GM23338 (cell line): ENCODE results near the gene SLC36A1.

Experiments
- CREB1 ChIP-seq: fragments of 250-450 bp; sonication (Bioruptor Pico); IDR thresholded peaks from 2 replicates; pipeline ENCODE4 v1.5.0; 2020; ENCODE audit warnings: low read depth, mild to moderate bottlenecking, moderate library complexity
- CTCF ChIP-seq, 2 experiments: fragments of 200-600 bp in 1 of 2; sonication (generic) in 1 of 2; conservative IDR thresholded peaks; 2 replicates each; pipeline versions ENCODE4 v1.5.1 to v1.6.1; 2016 to 2017; ENCODE audit warnings: antibody characterized with exemption in 2 of 2, low read depth in 2 of 2, mild to moderate bottlenecking in 2 of 2, moderate library complexity in 1 of 2
- ETS1 ChIP-seq: IDR thresholded peaks from 2 replicates; pipeline ENCODE4 v1.6.1; 2016; ENCODE audit warnings: antibody characterized with exemption
- EZH2 ChIP-seq: fragments of 200-600 bp; sonication (generic); IDR thresholded peaks from one replicate; pipeline ENCODE4 v1.8.0; 2017; ENCODE audit warnings: antibody characterized with exemption, mild to moderate bottlenecking, low read depth; ENCODE audit not compliant: unreplicated experiment
- EZH2phosphoT487 ChIP-seq: fragments of 200-600 bp; sonication (generic); IDR thresholded peaks from one replicate; pipeline ENCODE4 v1.8.1; 2018; ENCODE audit warnings: antibody characterized with exemption; ENCODE audit not compliant: unreplicated experiment
- JUNB ChIP-seq: IDR thresholded peaks from one replicate; pipeline ENCODE4 v1.6.1; 2016; ENCODE audit warnings: antibody characterized with exemption; ENCODE audit not compliant: unreplicated experiment
- NANOG ChIP-seq: IDR thresholded peaks from 2 replicates; pipeline ENCODE4 v1.6.1; 2016; ENCODE audit warnings: antibody characterized with exemption, borderline replicate concordance
- POLR2AphosphoS5 ChIP-seq: IDR thresholded peaks from 2 replicates; pipeline ENCODE4 v1.6.1; 2016; ENCODE audit warnings: antibody characterized with exemption, low read depth
- STAT1 ChIP-seq: IDR thresholded peaks from one replicate; pipeline ENCODE4 v1.6.1; 2016; ENCODE audit warnings: antibody characterized with exemption; ENCODE audit not compliant: unreplicated experiment
- ZNF114 ChIP-seq: fragments of 250-450 bp; sonication (Bioruptor Pico); IDR thresholded peaks from 2 replicates; pipeline ENCODE4 v1.5.0; 2020; ENCODE audit warnings: mild to moderate bottlenecking, moderate library complexity
- TF ChIP-seq, protein P1 (sequence below): IDR thresholded peaks from one replicate; pipeline ENCODE4 v1.6.1; 2018; ENCODE audit warnings: antibody characterized with exemption; ENCODE audit not compliant: unreplicated experiment

- no peak for TF ChIP-seq EZH2phosphoT487
- no peak for TF ChIP-seq CTCF (conservative IDR thresholded peaks at IDR 0.05; ENCODE audit: low read depth in 2 of 2)
- no peak for TF ChIP-seq JUNB
- no peak for TF ChIP-seq CREB1 (CRISPR knock-in tag)
- no peak for TF ChIP-seq POLR2AphosphoS5
- no peak for TF ChIP-seq ETS1
- TF ChIP-seq, protein P1, sequence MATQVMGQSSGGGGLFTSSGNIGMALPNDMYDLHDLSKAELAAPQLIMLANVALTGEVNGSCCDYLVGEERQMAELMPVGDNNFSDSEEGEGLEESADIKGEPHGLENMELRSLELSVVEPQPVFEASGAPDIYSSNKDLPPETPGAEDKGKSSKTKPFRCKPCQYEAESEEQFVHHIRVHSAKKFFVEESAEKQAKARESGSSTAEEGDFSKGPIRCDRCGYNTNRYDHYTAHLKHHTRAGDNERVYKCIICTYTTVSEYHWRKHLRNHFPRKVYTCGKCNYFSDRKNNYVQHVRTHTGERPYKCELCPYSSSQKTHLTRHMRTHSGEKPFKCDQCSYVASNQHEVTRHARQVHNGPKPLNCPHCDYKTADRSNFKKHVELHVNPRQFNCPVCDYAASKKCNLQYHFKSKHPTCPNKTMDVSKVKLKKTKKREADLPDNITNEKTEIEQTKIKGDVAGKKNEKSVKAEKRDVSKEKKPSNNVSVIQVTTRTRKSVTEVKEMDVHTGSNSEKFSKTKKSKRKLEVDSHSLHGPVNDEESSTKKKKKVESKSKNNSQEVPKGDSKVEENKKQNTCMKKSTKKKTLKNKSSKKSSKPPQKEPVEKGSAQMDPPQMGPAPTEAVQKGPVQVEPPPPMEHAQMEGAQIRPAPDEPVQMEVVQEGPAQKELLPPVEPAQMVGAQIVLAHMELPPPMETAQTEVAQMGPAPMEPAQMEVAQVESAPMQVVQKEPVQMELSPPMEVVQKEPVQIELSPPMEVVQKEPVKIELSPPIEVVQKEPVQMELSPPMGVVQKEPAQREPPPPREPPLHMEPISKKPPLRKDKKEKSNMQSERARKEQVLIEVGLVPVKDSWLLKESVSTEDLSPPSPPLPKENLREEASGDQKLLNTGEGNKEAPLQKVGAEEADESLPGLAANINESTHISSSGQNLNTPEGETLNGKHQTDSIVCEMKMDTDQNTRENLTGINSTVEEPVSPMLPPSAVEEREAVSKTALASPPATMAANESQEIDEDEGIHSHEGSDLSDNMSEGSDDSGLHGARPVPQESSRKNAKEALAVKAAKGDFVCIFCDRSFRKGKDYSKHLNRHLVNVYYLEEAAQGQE = no peak
- TF ChIP-seq ZNF114 (CRISPR knock-in tag) = no peak
- TF ChIP-seq EZH2 = no peak
- TF ChIP-seq STAT1 = no peak
- no peak for TF ChIP-seq NANOG
Observed at GRCh38 chr5:151499501-151500035, 52.2 kb downstream of the SLC36A1 start.
